Calu3 (cell line): Measurements from ENCODE around the gene SRR. TPM values are rescaled to one million over a fixed set of nuclear protein-coding genes. Genes with fewer than 3 reads are reported as not detected.

Source experiments
- BruUV-seq: library from RNA; stranded (reverse); fragments of 400-500 nt; replicated peaks from 2 replicates; lab custom pipeline; 2021; lab: Mats Ljungman, UMichigan
- CTCF ChIA-PET: fragments of 300-600 bp; sonication (Branson Sonifier 250); formaldehyde crosslinking; loops from one replicate; lab custom pipeline; 2022; ENCODE audit warnings: antibody characterized with exemption; lab: Charles Lee
- DNase-seq: peaks from one replicate; pipeline ENCODE4 v3.0.0; 2022
- H3K27ac Mint-ChIP-seq: one replicate; pipeline ENCODE4 v1.8.0; 2022; ENCODE audit warnings: mixed read lengths; ENCODE audit not compliant: unreplicated experiment
- H3K27me3 Mint-ChIP-seq: one replicate; pipeline ENCODE4 v1.8.0; 2022; ENCODE audit warnings: mixed read lengths; ENCODE audit not compliant: unreplicated experiment
- H3K36me3 Mint-ChIP-seq: one replicate; pipeline ENCODE4 v1.8.0; 2022; ENCODE audit warnings: mild to moderate bottlenecking, moderate library complexity, mixed read lengths; ENCODE audit not compliant: insufficient read depth, unreplicated experiment
- H3K4me1 Mint-ChIP-seq: one replicate; pipeline ENCODE4 v1.8.0; 2022; ENCODE audit warnings: mild to moderate bottlenecking, low read depth, mixed read lengths; ENCODE audit not compliant: unreplicated experiment
- H3K4me3 Mint-ChIP-seq: one replicate; pipeline ENCODE4 v1.8.0; 2022; ENCODE audit warnings: mild to moderate bottlenecking, low read depth, moderate library complexity, mixed read lengths; ENCODE audit not compliant: unreplicated experiment
- H3K9me3 Mint-ChIP-seq: one replicate; pipeline ENCODE4 v1.8.0; 2022; ENCODE audit warnings: low read depth, mixed read lengths; ENCODE audit not compliant: unreplicated experiment
- intact Hi-C: fragments of 100-400 bp; cut with micrococcal nuclease; formaldehyde crosslinking; loops from one replicate; pipeline ENCODE4 v1.10.0; 2022; ENCODE audit not compliant: unreplicated experiment
- total RNA-seq: library from RNA; stranded (reverse); gene quantifications from 2 replicates; pipeline ENCODE4 v1.2.3, GENCODE V29; 2022
- TF ChIP-seq, protein P1 (sequence below): fragments of 200-600 bp; IDR thresholded peaks from one replicate; pipeline ENCODE4 v1.8.0; 2022; ENCODE audit warnings: antibody characterized with exemption; ENCODE audit not compliant: unreplicated experiment

Gene SRR
- total RNA-seq, 1 experiment from 2014 or later = 6.4 TPM

GRCh38 chr17:2338315-2338657 lies 34.5 kb downstream of the SRR start:
- BruUV-seq = no TSS peak
- H3K27me3 Mint-ChIP-seq = no peaks in the 10 kb centered on the region

DNA sequence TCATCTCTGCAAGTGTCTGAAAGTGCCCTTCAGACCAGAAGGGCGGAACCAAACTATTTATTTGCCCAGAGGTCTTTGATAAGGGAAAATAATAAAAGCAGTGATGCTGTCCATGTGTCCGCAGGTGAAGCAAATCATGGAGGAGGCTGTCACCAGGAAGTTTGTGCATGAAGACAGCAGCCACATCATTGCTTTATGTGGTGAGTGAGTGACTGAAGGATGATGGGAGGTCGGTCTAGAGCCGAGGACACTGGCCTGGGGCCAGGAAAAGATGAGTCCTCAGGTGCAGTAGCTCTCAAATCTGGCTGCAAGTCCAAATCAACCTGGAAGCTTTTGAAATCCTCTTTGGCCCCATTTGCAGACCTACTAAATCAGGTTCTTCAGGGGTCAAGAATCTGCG lies 39.7 kb downstream of the SRR start:
- H3K27ac Mint-ChIP-seq = no peak overlapping the region
- no peaks in the 10 kb centered on the region for H3K9me3 Mint-ChIP-seq
- BruUV-seq = no TSS peak
- CTCF ChIA-PET = no interaction called here
- H3K36me3 Mint-ChIP-seq = peaks cover 16% of the 10 kb centered on the region
- TF ChIP-seq, protein P1, sequence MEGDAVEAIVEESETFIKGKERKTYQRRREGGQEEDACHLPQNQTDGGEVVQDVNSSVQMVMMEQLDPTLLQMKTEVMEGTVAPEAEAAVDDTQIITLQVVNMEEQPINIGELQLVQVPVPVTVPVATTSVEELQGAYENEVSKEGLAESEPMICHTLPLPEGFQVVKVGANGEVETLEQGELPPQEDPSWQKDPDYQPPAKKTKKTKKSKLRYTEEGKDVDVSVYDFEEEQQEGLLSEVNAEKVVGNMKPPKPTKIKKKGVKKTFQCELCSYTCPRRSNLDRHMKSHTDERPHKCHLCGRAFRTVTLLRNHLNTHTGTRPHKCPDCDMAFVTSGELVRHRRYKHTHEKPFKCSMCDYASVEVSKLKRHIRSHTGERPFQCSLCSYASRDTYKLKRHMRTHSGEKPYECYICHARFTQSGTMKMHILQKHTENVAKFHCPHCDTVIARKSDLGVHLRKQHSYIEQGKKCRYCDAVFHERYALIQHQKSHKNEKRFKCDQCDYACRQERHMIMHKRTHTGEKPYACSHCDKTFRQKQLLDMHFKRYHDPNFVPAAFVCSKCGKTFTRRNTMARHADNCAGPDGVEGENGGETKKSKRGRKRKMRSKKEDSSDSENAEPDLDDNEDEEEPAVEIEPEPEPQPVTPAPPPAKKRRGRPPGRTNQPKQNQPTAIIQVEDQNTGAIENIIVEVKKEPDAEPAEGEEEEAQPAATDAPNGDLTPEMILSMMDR = no peak
- peaks cover 8% of the 10 kb centered on the region for H3K4me1 Mint-ChIP-seq
- H3K4me3 Mint-ChIP-seq = no peak overlapping the region
- no peak for DNase-seq
- intact Hi-C loops = no loop called here
- H3K27me3 Mint-ChIP-seq = no peaks in the 10 kb centered on the region

More at GRCh38 chr17:2338315-2338657, 34.5 kb downstream of the SRR start:
- intact Hi-C loops = no loop called here
- H3K9me3 Mint-ChIP-seq = no peaks in the 10 kb centered on the region
- no peak overlapping the region for H3K27ac Mint-ChIP-seq
- TF ChIP-seq, protein P1 = no peak
- H3K4me3 Mint-ChIP-seq = peak overlapping the region; percentile 99
- H3K36me3 Mint-ChIP-seq = peaks cover 39% of the 10 kb centered on the region
- CTCF ChIA-PET = interaction anchor here (0.6 to 1.5 kb wide), 2 partner anchors 15 to 21 kb away, joined by 3 to 10 read pairs; no protein-coding TSS in a partner anchor
- DNase-seq = no peak
- H3K4me1 Mint-ChIP-seq = no peaks in the 10 kb centered on the region

DNA sequence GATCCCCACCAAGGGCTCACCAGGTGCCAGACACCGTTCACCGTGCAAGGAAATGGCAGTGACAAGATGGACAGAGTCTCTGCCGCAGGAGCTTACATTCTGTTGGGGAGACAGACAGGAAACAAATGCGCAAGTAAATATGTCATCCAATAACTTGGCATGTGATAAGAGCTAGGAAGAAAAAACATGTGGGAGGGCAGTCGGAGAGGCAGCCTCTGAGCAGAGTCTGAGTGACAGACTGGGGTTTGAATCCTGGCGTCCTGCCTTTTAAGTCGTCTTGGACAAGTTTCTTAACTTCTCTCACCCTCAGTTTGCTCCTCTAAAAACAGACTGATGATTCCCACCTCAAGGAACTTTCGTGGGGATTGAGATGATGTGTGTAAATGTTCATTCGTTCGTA lies 40.8 kb downstream of the SRR start:
- BruUV-seq = no TSS peak
- Mint-ChIP-seq H3K4me3 (no peak overlapping the region), H3K36me3 (peaks cover 15% of the 10 kb centered on the region), H3K4me1 (peaks cover 8% of the 10 kb centered on the region), H3K9me3 (no peaks in the 10 kb centered on the region), H3K27ac (no peak overlapping the region), H3K27me3 (no peaks in the 10 kb centered on the region)
- TF ChIP-seq, protein P1 = no peak
- intact Hi-C loops = no loop called here
- no peak for DNase-seq
- CTCF ChIA-PET = no interaction called here

DNA sequence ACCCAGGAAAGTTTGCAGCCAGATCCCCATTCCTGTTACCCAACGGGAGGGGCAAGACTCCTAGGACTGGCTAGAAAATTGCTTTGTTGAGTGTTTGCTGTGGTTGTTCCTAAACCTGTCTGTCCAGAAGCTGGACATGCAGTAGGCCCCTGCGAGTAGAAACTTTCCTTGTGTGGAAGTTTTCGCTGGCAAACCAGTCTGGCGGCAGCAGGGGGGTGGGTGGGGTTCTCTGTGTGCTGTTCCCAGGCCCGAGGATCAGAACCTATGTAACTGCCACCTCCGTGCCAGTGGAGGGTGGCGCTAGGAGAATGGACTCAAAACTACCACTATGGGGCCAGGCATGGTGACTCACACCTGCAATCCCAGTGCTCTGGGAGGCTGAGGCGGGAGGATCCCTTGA lies 42.7 kb downstream of the SRR start:
- intact Hi-C loops = no loop called here
- Mint-ChIP-seq H3K9me3 (no peaks in the 10 kb centered on the region), H3K27me3 (no peaks in the 10 kb centered on the region), H3K36me3 (peaks cover 15% of the 10 kb centered on the region), H3K4me1 (peaks cover 8% of the 10 kb centered on the region), H3K27ac (no peak overlapping the region), H3K4me3 (no peak overlapping the region)
- no TSS peak for BruUV-seq
- CTCF ChIA-PET = interaction anchor here (0.7 kb wide), 1 partner anchor 10 kb away, joined by 4 read pairs; the partner anchor contains the start of gene TSR1
- no peak for DNase-seq
- TF ChIP-seq, protein P1 = no peak
